ENCODE measurements around the gene ANO3. TPM values are rescaled to one million over a fixed set of nuclear protein-coding genes. Genes with fewer than 3 reads are reported as not detected.

ANO3 gene
- total RNA-seq, 2 experiments from 2014 or later: not detected

DNA sequence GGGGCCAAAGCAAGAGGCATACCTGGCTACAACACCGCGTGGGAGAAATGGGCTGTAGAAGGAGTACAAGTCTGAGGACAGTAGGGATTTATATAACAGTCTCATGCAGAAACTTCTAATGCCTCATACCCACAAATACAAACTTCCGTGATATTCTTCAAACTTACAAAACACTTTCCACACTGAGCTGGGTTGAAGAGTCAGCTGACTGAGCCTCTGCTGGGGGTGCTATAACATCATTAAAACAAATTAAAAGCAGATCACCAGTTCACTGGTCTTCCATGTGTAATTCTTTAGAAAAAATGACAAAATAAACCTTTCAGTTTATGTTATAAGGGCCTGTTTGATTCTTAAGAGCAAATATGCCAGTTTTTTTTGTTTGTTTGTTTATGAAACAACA lies 148.1 kb downstream of the ANO3 start:
- CTCF ChIA-PET: no interaction called here

DNA sequence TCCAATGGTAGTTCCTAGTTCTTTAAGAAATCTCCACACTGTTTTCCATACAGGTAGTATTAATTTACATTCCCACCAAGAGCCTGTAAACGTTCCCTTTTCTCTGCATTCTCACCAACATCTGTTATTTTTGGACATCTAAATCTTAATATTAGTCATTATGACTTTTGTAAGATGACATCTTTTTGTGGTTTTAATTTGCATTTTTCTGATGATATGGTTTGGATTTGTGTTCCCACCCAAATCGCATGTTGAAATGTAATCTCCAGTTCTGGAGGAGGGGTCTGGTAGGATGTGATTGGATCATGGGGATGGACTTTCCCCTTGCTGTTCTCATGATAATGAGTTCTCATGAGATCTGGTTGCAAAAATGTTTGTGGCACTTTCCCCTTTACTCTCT lies 151.2 kb downstream of the ANO3 start:
- Mint-ChIP-seq H3K4me1 (no peaks in the 10 kb centered on the region), H3K36me3 (ENCODE audit: low read depth) (no peaks in the 10 kb centered on the region), H3K9me3 (peaks cover 14% of the 10 kb centered on the region), H3K27me3 (no peaks in the 10 kb centered on the region), H3K27ac (no peak overlapping the region), H3K4me3 (no peak overlapping the region)
- ChIA-PET CTCF (no interaction called here), POLR2A (no interaction called here)
- no peak for DNase-seq

More for the DNA sequence above, 148.1 kb downstream of the ANO3 start:
- DNase-seq: no peak
- H3K4me1 Mint-ChIP-seq: no peaks in the 10 kb centered on the region
- peaks cover 4% of the 10 kb centered on the region for H3K9me3 Mint-ChIP-seq
- H3K27ac Mint-ChIP-seq: no peak overlapping the region
- H3K36me3 Mint-ChIP-seq (ENCODE audit: low read depth): no peaks in the 10 kb centered on the region
- POLR2A ChIA-PET: no interaction called here
- H3K4me3 Mint-ChIP-seq: no peak overlapping the region
- H3K27me3 Mint-ChIP-seq: no peaks in the 10 kb centered on the region

DNA sequence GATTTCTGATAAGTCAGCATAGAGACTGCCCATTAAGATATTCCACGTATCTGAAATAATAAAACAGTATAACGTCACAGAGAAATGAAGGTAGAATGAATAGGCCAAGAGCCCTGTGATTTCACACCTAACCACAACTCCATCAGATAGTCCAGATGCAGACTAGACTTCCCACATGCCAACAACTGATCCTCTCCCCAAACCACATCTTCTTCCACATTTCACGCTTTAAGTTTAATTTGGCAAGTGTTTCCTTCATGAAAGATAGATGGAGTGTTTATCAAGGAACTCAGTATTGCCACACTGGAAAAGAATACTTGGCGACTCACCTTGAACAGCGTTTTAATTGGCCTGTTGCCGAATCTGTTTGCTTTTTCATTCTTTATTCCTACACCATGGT lies 158.6 kb downstream of the ANO3 start:
- H3K36me3 Mint-ChIP-seq (ENCODE audit: low read depth): no peaks in the 10 kb centered on the region
- H3K27ac Mint-ChIP-seq: no peak overlapping the region
- no peak for DNase-seq
- ChIA-PET POLR2A (no interaction called here), CTCF (no interaction called here)
- no peaks in the 10 kb centered on the region for H3K27me3 Mint-ChIP-seq
- no peaks in the 10 kb centered on the region for H3K4me1 Mint-ChIP-seq
- no peak overlapping the region for H3K4me3 Mint-ChIP-seq
- peaks cover 16% of the 10 kb centered on the region for H3K9me3 Mint-ChIP-seq

DNA sequence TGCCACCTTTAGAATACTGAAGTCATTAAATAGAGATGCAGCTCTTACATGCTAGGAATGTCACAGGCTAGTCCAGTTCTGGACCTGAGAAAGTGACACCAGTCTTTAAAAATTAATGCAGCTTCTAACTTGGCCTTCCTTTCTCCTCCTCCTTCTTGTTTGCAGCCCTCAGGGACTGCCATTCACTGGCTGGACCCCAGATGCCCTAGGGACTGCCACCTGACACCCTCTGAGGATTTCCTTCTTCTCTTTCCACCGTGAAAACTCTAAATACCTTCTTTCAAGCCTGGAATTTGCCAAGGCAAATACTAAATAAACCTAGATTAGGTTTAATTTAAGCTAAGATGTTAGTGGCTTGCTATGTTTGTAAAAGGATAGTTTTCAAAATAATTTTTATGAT lies 161.7 kb downstream of the ANO3 start:
- DNase-seq: no peak
- H3K27ac Mint-ChIP-seq: no peak overlapping the region

DNA sequence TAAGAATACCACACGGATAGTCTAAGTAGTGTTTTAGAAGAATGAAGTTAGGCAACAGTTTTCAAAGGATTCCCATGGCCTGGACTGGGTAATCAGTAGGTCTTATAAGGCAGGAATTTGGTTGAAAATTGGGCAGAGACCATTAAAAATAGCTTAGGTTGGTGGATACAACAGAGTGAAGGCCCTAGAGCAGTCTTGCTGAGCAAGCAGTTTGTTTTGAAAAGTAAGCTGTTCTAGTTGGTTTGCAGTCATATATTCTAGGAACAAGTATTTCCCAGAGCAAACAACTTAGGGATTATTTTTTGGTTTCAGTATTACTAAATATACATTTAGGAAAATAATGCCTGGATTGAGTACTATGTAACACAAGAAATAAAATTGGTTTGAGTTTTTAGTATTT lies 175.3 kb downstream of the ANO3 start:
- Mint-ChIP-seq H3K4me1 (no peaks in the 10 kb centered on the region), H3K27ac (no peak overlapping the region), H3K36me3 (ENCODE audit: low read depth) (no peaks in the 10 kb centered on the region), H3K27me3 (no peaks in the 10 kb centered on the region), H3K9me3 (peaks cover 7% of the 10 kb centered on the region), H3K4me3 (no peak overlapping the region)
- POLR2A ChIA-PET: no interaction called here
- DNase-seq: no peak
- CTCF ChIA-PET: no interaction called here

More for the DNA sequence above, 161.7 kb downstream of the ANO3 start:
- Mint-ChIP-seq H3K36me3 (ENCODE audit: low read depth) (no peaks in the 10 kb centered on the region), H3K4me3 (no peak overlapping the region), H3K4me1 (no peaks in the 10 kb centered on the region), H3K27me3 (no peaks in the 10 kb centered on the region), H3K9me3 (peaks cover 8% of the 10 kb centered on the region)
- ChIA-PET POLR2A (no interaction called here), CTCF (no interaction called here)

DNA sequence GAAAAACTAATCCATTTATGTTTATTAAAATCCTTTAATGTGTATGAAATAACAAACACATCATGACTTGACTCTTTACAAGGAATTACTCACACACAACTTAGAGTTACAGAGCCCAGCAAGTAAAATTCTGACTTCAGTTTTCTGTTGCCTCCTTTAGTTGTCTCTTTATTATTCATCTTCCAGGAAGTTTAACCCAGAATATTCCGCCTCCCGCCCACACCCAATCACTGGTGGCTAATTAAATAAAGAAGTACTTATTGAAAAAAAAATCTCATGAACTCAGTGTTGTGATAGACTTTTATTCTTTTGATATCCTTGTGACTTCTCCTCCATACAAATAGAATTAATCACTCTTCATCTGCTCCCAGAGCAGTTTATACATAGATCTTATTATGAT lies 178.2 kb downstream of the ANO3 start:
- Mint-ChIP-seq H3K27me3 (no peaks in the 10 kb centered on the region), H3K4me3 (no peak overlapping the region), H3K36me3 (ENCODE audit: low read depth) (no peaks in the 10 kb centered on the region), H3K4me1 (no peaks in the 10 kb centered on the region), H3K9me3 (peaks cover 4% of the 10 kb centered on the region), H3K27ac (no peak overlapping the region)
- POLR2A ChIA-PET: no interaction called here
- DNase-seq: no peak
- CTCF ChIA-PET: no interaction called here

DNA sequence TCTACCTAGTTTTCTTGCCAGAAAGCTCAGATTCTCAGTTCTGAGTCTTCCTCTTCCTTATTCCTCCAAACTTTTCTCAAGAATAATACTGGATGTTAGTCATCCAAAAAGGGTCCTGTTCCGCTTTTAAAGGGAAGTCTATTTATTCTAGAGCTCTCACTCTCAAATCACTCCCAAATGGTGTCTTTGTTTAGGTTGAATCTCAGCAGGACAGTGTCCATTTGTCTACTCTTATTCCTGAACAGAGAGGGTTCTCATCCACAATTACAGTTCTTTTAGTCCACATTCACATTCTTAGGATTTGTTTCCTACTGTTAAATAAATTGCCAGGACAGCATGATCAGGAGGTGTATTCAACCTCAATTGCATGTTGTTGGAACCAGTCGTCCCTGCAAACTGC lies 178.8 kb downstream of the ANO3 start:
- H3K4me3 Mint-ChIP-seq: no peak overlapping the region
- DNase-seq: no peak
- ChIA-PET POLR2A (no interaction called here), CTCF (no interaction called here)
- no peaks in the 10 kb centered on the region for H3K27me3 Mint-ChIP-seq
- H3K9me3 Mint-ChIP-seq: no peaks in the 10 kb centered on the region
- no peaks in the 10 kb centered on the region for H3K4me1 Mint-ChIP-seq
- H3K27ac Mint-ChIP-seq: no peak overlapping the region
- no peaks in the 10 kb centered on the region for H3K36me3 Mint-ChIP-seq (ENCODE audit: low read depth)

DNA sequence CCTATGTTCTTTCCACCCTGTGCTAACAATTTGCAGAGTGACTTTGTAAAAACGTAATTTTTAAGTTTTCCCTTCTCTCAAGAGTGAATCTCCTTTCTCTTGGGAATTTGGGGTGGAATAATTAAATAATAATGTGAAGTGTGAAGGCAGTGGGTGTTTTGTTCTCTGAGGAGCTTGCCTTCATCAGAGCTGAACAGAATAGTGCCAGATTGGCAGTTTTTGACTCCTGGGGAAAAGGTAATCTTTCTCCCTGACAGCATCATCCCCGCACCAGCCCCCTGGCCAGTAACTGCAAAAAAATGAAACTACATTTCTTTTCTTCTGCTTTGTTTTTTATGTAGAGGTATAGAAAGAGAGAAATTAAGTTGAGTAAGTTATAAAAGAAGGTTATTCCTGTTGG lies 180.3 kb downstream of the ANO3 start:
- Mint-ChIP-seq H3K9me3 (no peaks in the 10 kb centered on the region), H3K27me3 (no peaks in the 10 kb centered on the region), H3K27ac (no peak overlapping the region), H3K4me1 (no peaks in the 10 kb centered on the region), H3K36me3 (ENCODE audit: low read depth) (no peaks in the 10 kb centered on the region), H3K4me3 (no peak overlapping the region)
- ChIA-PET POLR2A (interaction anchor here (0.9 kb wide), 1 partner anchor 35 kb away, joined by 3 read pairs; no protein-coding TSS in a partner anchor), CTCF (no interaction called here)
- DNase-seq: no peak

DNA sequence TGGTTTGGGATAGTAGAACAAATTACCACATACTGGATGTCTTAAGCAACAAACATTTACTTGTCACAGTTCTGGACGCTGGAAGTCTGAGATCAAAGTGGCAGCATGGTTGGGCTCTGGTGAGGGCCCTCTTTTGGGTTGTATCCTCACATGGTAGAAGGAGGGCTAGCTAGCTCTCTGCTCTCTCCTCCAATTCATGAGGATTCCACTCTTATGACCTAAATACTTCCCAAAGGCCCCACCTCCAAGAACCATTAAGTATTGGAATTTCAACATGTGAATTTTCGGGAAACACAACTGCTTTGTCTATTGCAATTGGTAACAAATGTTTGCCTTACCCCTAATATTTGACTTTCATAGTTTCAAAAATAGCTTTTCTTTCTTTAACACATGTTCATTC lies 187.5 kb downstream of the ANO3 start:
- no peak overlapping the region for H3K4me3 Mint-ChIP-seq
- no peak for DNase-seq
- no peaks in the 10 kb centered on the region for H3K4me1 Mint-ChIP-seq
- H3K27me3 Mint-ChIP-seq: no peaks in the 10 kb centered on the region
- CTCF ChIA-PET: no interaction called here
- POLR2A ChIA-PET: no interaction called here
- peaks cover 8% of the 10 kb centered on the region for H3K9me3 Mint-ChIP-seq
- no peaks in the 10 kb centered on the region for H3K36me3 Mint-ChIP-seq (ENCODE audit: low read depth)
- H3K27ac Mint-ChIP-seq: no peak overlapping the region

DNA sequence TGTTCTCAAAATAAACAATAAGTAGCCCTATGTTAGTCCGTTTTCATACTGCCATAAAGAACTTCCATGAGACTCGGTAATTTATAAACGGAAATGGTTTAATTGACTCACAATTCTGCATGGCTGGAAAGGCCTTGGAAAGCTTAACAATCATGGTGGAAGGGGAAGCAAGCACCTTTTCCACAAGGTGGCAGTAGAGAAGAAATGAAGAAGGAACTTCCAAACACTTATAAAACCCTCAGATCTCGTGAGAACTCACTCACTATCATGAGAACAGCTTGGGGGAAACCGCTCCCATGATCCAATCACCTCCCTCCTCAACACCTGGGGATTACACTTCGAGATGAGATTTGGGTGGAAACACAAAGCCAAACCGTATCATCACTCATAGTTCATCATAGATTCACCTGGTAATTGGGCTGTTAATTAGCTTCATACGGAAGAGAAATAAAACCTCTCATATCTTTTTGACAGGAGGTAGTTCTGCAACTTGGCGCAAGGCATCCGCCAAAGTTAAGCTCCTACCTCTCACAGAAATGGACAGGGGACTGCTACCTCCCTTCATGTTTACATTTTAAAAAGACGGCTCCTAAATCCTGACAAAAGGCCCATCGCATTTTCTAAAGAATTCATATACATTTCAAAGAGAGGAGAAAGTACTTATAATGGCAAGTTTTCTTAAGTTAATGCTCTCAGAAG lies 191.1 kb downstream of the ANO3 start:
- Mint-ChIP-seq H3K9me3 (peaks cover 8% of the 10 kb centered on the region), H3K27me3 (no peaks in the 10 kb centered on the region), H3K4me3 (no peak overlapping the region), H3K36me3 (ENCODE audit: low read depth) (no peaks in the 10 kb centered on the region), H3K4me1 (no peaks in the 10 kb centered on the region), H3K27ac (no peak overlapping the region)
- no peak for DNase-seq
- ChIA-PET CTCF (no interaction called here), POLR2A (no interaction called here)

DNA sequence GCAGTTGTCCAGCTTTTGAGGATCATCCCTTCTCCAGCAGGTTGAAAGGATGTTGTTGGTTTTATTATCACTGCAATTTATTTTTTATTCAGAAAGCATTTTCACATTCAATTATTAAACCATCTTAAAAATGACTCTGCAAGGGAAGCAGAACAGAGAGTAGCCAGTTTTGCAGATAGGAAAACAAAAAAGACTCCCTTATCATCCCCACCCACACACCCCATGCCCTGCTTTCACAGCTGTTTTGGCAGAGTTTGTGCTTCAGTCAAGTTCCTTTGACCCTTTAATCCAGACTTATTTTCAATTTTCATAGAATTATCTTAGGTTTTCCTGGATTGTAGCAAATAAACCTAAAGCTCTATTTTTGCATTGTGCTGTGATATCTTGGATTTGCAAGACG lies 195.8 kb downstream of the ANO3 start:
- H3K4me1 Mint-ChIP-seq: no peaks in the 10 kb centered on the region
- H3K36me3 Mint-ChIP-seq (ENCODE audit: low read depth): no peaks in the 10 kb centered on the region
- H3K27ac Mint-ChIP-seq: no peak overlapping the region
- H3K27me3 Mint-ChIP-seq: no peaks in the 10 kb centered on the region
- CTCF ChIA-PET: no interaction called here
- peaks cover 5% of the 10 kb centered on the region for H3K9me3 Mint-ChIP-seq
- no peak for DNase-seq
- H3K4me3 Mint-ChIP-seq: no peak overlapping the region
- POLR2A ChIA-PET: no interaction called here

DNA sequence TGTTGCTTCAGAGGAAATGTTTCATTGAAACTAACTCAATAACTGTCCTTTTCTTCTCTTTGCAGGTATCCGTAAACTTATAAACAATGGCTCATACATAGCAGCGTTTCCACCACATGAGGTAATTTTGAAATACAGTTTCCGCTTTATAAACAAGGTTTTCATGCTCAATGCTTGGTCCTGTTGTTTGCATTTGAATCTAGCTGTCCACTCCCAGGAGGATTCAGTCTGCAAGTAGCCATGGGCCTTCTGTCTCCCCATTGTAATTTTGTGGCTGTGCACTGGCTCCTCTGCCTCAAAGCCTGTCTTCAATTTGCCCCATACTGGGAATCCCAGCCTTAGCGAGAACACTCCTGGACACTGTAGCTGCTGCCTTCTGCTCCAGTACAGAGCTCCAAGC lies 205.4 kb downstream of the ANO3 start:
- Mint-ChIP-seq H3K27me3 (no peaks in the 10 kb centered on the region), H3K27ac (no peak overlapping the region)
- CTCF ChIA-PET: no interaction called here

DNA sequence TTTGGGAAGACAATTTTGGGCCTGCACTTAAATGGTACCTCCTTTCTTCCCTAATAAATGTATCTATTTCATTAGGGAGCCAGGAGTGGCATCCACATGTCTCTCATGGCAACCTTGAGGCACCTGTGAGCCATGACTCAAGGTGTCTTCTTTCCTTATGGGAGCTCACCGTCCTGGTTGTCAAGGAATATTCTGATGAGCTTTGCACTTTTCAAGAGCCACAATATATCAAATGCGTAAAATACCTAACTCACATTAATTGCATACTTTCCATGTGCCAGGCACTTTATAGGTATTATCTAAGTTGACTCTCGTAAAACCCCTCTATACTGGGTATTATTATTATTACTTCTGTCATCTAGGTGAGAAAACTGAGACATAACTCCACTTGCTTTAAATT lies 207.6 kb downstream of the ANO3 start:
- POLR2A ChIA-PET: no interaction called here

More for the DNA sequence above, 205.4 kb downstream of the ANO3 start:
- DNase-seq: no peak
- Mint-ChIP-seq H3K4me3 (no peak overlapping the region), H3K36me3 (ENCODE audit: low read depth) (no peaks in the 10 kb centered on the region), H3K4me1 (no peaks in the 10 kb centered on the region), H3K9me3 (peaks cover 15% of the 10 kb centered on the region)
- POLR2A ChIA-PET: no interaction called here

DNA sequence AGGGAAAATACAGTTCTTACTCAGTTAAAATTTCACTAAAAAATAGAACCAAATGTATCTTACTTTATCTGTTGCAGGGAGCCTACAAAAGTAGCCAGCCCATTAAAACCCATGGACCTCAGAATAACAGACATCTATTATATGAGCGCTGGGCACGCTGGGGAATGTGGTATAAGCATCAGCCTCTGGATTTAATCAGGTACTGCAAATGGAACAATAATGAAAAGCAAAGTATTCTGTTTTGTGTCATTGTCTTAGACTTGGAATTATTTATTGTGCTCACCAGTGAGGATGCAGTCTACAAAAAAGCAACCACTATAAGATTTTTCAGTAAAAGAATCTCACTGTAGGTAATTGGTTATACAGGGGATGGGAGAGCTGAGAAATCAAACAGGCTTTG lies 209.9 kb downstream of the ANO3 start:
- CTCF ChIA-PET: no interaction called here
- POLR2A ChIA-PET: no interaction called here
- no peak for DNase-seq
- Mint-ChIP-seq H3K4me1 (no peaks in the 10 kb centered on the region), H3K4me3 (no peak overlapping the region), H3K27ac (no peak overlapping the region), H3K9me3 (peaks cover 15% of the 10 kb centered on the region), H3K36me3 (ENCODE audit: low read depth) (no peaks in the 10 kb centered on the region), H3K27me3 (no peaks in the 10 kb centered on the region)

More for the DNA sequence above, 207.6 kb downstream of the ANO3 start:
- CTCF ChIA-PET: no interaction called here
- no peak overlapping the region for H3K27ac Mint-ChIP-seq
- peaks cover 11% of the 10 kb centered on the region for H3K9me3 Mint-ChIP-seq
- no peaks in the 10 kb centered on the region for H3K36me3 Mint-ChIP-seq (ENCODE audit: low read depth)
- no peaks in the 10 kb centered on the region for H3K4me1 Mint-ChIP-seq
- no peak for DNase-seq
- H3K4me3 Mint-ChIP-seq: no peak overlapping the region
- H3K27me3 Mint-ChIP-seq: no peaks in the 10 kb centered on the region

DNA sequence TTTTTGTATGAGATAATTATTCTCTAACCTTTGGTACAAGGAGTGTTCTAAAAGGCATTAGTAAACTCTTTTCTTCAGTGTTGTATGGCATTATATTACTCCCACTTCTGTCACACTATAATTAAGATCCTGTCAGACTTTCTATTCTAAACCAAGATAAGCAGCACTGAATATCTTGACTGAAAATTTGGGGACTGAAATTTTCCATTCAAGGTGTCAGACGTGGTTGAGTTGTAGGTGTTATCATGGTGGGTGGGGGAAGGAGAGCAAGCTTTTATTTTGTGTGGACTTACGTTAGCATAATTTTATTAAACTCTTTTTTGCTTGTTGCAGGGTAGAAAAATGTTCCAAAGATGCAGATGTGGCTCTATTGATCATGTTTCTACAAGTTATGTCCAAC lies 217.2 kb downstream of the ANO3 start:
- Mint-ChIP-seq H3K36me3 (ENCODE audit: low read depth) (no peaks in the 10 kb centered on the region), H3K9me3 (peaks cover 4% of the 10 kb centered on the region), H3K27me3 (no peaks in the 10 kb centered on the region), H3K27ac (no peak overlapping the region), H3K4me1 (no peaks in the 10 kb centered on the region), H3K4me3 (no peak overlapping the region)
- POLR2A ChIA-PET: no interaction called here
- CTCF ChIA-PET: no interaction called here
- DNase-seq: no peak
